ENCODE results near the gene RNU5B-1.

RNU5B-1 gene

DNA sequence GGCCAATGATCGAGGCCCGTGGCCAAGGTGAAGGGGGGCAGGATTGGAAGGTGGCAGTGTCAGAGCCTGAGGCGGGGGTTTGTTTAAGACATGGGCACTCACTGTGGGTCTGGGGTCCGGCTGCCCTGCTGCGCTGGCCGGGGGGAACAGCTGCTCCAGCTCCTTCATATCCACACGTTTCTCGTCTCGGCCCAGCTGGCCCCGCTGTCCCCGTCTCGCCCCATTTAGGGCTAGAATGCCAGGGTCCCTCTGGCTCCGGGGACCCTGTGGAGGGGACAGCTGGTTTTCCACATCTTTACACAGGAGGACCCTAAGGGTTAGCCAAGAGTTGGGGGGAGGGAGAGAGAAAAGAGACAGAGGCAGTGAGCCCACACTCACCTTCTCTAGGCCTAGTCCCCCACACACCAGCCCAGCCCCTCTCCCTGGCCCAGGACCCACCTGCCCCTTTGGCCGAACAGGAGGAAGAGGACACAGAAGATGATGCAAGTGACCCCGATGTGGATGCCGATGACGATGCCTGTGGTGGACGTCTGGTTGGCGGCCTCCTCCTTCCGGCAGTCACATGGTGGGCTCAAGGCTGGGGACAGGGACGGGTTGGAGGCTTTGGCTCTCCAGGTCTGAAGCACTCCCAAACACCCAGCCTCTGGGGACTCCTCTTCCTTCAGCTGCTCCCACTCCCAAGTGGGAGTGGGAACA lies 25.0 kb downstream of the RNU5B-1 start:
- DNase-seq: no peak

DNA sequence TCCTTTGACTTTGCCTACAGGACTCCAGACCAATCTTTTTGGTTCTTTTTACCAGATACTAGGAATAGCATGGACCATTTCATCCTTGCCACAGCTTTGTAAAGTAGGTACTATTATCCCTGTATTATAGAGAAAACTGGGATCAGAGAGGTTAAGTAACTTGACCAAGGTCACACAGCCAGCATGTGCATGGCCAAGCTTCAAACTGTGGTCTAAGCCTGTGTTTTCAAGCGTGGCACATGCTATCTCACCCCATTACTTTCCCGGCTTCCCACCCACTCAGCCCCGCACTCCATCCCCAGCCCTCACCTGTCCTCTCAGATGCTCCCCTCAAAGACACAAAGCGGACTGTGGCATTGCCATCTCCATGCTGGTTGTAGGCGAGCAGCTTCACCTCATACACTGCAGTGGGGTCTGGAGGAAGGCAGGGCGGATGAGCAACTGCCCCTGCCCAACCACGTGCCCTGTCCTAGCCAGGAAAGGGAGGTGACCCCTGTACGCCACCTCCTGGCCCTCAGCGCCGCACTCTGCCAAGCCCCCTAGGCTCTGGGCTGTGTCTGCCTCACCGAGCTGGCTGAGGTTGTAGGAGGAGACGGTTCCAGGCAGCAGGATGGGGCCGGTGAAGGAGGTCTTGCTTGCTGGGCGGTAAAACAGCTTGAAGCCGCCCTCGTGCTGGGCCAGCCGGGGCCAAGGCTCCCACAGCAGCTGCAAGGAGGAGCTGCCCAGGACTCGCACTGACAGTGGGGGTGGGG lies 25.7 kb downstream of the RNU5B-1 start:
- no peak for DNase-seq

GRCh38 chr15:65330934-65331645 lies 26.6 kb downstream of the RNU5B-1 start:
- DNase-seq: no peak

DNA sequence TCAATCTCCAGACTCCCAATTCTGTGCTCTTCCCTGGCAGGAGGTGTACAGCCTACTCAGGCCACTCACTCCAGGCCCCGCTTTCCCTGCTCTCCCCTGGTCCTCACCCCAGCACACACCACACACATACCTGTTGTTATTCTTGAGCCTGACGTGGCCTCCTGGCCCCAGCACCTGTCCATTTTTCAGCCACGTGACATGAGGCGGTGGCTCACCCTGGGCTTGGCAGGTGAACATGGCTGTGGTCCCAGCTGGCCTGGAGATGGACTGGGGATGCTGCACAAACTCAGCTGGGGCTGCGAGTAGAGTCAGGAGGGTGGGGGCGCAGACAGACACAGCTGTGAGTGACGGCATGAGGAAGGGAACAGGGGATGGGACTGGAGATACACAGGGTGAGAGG lies 27.3 kb downstream of the RNU5B-1 start:
- DNase-seq: no peak

DNA sequence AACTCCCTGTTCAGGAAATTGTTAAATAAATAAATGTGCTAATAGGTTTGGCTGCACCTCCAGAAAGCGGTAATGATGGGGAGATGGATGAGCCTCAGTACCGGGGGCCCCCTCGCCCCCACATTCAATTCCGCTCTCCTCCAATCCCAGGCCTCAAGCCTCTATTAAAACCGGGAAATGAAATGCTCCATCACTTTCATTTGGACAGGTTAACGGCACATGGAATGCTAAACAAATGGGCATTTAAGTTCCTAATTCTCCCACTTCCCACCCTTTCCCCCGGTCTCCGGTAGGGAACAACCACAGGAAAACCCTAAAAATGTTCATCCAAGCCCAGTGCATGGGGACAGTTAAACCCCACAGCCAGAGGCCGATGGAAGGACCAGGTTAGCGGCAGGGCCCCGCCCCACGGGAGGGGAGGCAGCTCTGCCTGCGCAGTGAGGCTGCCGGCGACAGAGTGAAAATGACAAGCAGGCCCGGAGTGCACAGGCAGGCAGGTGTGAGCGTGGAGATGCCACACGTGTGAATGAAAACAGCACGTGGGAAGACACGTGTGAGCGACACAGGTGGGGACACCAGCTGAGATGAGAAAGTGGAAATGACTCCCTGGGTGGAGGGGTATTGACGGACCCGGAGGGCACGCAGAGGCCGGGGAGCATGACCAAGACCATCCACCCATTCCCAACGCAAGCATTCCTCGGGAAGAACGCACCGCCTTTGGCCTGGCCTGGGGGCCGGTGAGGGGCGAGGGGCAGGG lies 28.1 kb downstream of the RNU5B-1 start:
- no peak for DNase-seq

GRCh38 chr15:65333148-65333820 lies 28.8 kb downstream of the RNU5B-1 start:
- DNase-seq: no peak

- DNase-seq: no peak
Observed at GRCh38 chr15:65333856-65334255, 29.4 kb downstream of the RNU5B-1 start.

DNA sequence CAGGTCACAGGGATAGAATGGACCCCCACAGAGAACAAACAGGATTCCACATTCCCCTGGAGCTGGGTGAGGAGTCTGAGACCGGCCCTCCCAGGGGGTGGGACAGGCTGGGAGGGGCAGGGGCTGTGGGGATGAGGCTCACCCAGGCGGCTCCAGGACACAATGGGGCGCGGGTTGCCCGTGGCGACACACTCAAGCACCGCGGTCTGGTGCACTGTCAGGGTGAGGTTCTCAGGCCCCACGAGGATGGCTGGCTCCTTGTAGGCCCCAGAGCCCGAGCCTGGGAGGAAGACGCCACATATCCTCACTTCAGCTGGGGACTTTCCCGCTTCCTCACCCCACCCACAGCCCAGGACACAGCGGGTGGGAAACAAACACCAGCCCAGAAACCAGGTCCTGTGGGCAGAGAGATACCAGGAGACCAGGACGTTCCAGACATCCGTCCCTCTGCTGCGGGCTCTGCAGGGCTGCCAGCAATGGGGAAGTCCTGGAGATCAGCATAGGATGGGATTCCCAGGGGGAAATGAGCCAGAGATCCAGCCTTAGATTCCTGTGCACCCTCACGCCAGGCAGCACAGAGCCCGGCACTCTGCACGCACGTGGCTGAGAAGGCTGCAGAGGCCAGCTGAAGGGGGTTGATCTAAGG lies 30.2 kb downstream of the RNU5B-1 start:
- no peak for DNase-seq

- no peak for DNase-seq
Observed at GRCh38 chr15:65335278-65336055, 31.0 kb downstream of the RNU5B-1 start.

GRCh38 chr15:65336493-65337435 lies 32.3 kb downstream of the RNU5B-1 start:
- DNase-seq: no peak

DNA sequence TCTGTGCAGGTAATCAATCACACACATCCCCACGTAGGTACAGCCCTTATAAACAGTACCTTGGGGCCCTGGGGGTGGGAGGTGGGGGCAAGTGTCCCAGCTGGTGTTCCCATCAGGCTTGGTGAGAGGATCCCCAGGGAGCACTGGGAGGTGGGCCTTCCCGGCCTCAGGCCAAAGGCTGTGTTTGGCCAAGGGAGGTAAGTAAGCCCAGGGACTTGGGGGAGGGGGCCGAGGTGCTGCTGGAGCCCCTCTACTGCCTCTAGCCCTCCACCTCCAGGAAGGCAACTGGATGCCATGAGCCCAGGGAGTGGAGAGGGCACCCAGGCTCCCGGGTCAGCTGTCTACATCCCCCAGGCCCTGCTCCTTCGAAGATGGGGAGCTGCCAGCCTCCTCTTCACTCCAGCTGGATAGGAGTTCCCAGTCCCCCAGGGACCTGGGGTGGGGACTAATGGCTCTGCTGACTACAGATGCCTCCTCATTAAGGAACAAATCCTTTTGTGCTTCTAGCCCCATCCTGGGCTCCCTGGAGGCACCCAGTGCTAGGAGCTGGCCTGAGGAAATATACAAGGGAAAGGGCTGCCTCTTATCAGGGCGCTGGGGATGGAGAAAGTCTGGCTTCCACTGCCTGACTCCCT lies 33.1 kb downstream of the RNU5B-1 start:
- no peak for DNase-seq

DNA sequence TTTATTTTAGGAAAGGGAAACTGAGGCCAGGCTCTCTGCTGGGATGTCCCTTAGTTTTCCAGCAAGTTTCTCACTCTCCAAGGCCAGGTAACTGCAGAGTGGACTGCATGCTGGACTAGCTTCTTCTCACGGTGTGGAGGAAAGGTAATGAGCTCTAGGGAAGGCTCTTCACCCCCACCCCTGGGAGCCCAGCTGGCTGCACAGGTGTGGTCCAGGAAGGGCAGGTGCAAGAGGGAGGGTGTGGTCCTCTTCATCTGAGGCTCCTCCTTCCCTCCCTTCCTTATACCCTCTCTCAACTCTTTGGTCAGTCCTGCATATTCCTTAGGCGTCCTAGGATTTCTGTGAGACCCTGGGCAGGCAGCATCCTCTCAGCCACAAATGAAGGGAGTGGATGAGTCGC lies 33.9 kb downstream of the RNU5B-1 start:
- no peak for DNase-seq

DNA sequence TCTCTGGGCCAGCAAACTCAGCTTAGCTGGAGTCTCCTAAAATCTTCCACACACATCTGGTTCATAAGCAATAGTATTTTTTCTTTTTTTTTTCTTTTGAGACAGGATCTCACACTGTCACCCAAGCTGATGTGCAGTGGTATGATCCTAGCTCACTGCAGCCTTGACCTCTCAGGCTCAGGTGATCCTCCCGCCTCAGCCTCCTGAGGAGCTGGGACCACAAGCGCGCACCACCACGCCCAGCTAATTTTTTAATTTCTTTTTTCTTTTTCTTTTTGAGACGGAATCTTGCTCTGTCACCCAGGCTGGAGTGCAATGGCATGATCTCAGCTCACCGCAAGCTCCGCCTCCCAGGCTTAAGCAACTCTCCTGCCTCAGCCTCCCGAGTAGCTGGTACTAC lies 34.3 kb downstream of the RNU5B-1 start:
- no peak for DNase-seq

DNA sequence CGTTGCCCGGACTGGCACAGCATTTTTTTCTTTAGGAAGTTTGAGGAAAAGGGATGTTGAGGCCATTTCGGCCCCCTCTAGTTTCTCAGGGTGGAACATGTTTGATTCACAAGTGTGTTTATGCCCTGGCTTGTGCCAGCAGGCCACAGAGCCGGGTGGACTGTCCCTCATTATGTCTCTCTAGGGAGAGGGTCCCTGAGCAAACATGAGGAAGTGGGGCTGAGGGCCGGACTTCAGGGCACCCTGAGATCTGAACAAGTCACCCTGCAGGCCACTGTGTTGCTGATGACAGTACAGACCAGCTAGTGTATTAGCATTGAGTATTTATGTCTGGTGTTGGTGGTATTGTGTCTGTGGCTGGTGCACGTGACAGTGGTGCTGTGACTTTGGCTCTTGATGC lies 34.9 kb downstream of the RNU5B-1 start:
- DNase-seq: no peak

DNA sequence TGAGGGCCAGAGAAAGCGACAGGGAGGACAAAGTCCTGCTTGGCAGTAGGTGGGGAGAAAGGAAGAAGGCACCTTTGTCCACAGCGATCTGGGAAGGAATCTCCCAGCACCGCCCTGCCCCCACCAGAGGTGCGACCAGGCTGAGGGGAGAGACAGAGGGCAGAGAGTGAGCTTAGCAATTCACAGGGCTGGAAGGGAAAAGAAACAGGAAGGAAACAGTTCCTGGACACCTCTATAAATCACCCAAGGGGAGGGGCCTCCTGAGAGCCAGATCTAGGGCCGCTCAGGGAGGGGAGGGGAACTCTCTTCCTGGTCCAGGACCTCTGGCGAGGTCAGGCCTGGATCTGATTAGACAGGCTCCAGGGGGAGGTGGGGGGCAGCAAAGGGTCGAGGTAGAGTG lies 35.4 kb downstream of the RNU5B-1 start:
- no peak for DNase-seq

- no peak for DNase-seq
Observed at GRCh38 chr15:65342493-65342892, 38.0 kb downstream of the RNU5B-1 start.

- DNase-seq: no peak
Observed at GRCh38 chr15:65343374-65343981, 39.0 kb downstream of the RNU5B-1 start.

DNA sequence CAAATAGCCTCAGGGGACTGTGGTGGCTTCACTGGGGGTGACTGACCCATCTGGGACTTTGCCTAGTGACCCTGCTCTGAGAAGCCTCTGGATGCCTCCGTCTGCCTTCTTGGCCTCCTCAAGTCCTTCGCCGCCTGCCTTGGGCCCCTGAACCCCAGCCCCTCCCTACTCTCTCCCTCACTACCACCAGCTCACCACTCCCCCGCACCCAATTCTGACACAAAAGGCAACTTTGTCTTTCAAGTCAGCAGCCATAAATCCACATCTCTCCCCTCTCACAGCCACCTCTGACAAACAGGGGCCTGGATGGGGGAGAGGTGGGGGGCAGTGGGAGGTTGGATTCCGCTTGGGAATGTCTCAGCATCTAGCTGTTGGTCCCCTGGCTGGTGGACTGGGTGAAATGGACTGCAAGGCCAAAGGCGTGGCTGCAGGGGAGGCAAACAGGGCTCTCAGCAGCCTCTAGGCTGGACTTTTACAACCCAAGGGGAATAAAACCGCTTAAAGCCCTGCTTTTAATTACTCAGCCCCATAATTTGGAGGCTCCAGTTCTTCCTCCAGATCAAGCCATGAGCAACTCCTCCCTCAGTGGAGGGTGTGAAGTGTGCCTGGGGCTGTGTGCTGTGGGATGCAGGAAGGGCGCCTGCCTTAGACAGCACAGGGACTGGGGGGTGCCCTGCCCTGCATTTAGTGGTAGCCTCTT lies 39.9 kb downstream of the RNU5B-1 start:
- DNase-seq: no peak

GRCh38 chr15:65344914-65345275 lies 40.4 kb downstream of the RNU5B-1 start:
- DNase-seq: no peak

All from activated effector memory CD4-positive, alpha-beta T cell treated with Interleukin-2 at 50 U/mL for 16 hours (primary cell).